HG02885 (cell line): ENCODE measurements around the gene OOEP.
"Not testable (repeated sequence)": the region's sequence is repeated elsewhere in the genome, so short reads cannot be mapped to it uniquely, and the experiment has no call there.

Source experiments
- ATAC-seq: cut with Tn5 transposase; IDR thresholded peaks from one replicate; pipeline ENCODE4 v1.9.1; 2021; ENCODE audit warnings: mild to moderate bottlenecking; ENCODE audit not compliant: unreplicated experiment, poor library complexity

OOEP gene

DNA sequence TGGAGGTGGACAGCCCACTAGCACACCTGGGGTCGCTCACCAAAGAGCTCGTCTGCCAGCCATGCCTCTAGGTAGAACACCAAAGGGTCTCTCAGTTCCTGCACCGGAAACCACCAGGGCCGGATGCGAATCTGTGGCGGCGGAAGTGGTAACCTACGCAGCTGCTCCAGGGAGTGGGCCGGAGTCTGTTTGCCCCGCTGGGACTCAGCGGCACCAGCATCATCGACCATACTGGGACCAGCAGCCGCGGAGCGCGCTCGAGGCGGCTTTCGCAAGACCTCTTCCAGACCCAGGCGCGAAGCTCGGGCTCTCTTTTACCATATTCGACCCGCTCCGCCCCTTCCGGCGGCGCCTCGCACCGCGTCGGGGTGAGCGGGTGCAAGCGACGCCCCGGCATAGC is at the start of gene OOEP:
TSS of gene OOEP (minus strand) at position 335 of the 400 bp plus-strand sequence. CDS start at position 230, 105 bp downstream.
- ATAC-seq, result no peak

DNA sequence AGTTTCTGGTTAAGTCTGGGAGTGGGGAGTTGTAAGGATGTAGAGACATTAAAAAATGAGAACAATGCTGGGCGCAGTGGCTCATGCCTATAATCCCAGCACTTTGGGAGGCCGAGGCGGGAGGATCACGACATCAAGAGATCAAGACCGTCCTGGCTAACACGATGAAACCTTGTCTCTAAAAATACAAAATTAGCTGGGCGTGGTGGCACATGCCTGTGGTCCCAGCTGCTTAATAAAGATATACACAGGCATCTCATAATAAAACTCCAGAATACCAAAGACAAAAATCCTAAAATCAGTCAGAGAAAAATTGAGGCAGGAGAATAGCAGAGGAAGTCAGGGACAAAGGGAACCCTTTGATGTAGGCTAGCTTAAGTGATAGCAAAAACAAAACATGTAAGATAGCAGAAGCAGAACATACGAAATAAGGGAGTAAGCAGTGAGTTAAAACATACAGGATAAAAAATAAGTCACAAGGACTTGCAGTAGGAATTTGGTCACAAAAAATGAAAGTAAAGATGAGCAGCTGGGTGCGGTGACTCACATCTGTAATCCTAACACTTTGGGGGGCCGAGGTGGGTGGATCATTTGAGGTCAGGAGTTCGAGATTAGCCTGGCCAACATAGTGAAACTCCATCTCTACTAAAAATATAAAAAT is 48.5 kb upstream of the OOEP start:
- ATAC-seq, result no peak

DNA sequence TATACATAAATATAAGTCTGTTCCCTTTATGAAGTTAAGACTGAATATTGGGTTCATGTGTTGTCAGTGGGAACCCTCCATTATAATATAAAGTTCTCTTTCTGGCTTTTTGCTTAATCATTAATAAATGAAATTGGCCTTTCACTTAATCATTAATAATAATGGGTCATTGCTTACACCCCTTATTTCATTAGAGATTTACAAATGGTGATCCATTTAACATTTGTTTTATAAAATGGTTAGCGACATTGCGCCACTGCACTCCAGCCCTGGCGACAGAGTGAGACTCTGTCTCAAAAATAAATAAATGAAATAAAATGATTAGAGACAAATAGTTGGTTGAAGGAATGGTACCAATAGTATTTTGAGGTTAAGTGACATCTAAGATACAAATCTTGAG is 43.4 kb upstream of the OOEP start:
- no peak for ATAC-seq

DNA sequence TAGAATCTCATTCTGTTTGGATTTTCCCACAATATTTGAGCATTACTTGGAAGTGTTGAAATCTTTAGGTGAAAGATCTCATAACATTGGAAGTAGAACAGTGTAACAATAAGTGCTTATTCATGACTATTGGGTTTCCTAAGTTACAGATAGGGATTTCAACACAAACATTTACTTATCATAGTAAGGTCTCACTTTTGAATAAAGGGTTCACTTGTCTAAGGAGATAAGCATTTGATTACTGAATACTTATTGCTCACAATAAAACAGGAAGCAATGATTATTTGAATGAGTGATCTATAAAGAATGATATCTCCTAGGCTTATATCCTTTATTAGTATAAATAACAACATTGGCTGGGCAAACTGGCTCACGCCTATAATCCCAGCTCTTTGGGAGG is 39.7 kb upstream of the OOEP start:
- ATAC-seq, result no peak

DNA sequence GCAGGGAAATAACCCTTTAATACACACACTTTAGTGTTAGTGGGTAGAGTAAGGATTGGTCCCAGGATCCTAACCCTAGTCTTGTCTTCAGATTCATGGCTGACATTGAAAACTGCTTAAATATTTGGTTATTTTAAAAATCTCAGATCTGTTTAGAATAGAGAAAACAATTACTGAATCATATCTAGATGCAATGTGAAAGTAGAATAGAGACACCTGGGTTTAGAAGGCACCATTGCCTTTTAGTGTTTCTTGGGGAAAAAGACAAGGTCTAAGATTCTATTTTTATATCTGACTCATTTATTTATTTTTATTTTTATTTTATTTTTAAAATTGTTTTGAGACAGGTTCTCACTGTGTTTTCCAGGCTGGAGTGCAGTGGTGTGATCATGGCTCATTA is 31.0 kb upstream of the OOEP start:
- ATAC-seq, result peak; percentile 49

DNA sequence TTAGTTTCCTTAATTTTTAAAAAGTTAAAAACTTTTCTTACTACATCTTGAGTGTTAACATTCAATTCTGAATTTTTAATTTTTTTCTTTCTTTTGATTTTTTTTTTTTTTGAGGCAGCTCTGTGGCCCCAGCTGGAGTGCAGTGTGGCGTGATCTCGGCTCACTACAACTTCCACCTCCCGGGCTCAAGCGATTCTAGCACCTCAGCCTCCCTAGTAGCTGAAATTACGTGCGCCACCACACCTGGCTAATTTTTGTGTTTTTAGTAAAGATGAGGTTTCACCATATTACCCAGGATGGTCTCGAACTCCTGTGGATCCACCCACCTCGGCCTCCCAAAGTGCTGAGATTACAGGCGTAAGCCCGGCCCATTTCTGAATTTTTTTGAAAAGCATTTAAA is 26.2 kb upstream of the OOEP start:
- no peak for ATAC-seq

DNA sequence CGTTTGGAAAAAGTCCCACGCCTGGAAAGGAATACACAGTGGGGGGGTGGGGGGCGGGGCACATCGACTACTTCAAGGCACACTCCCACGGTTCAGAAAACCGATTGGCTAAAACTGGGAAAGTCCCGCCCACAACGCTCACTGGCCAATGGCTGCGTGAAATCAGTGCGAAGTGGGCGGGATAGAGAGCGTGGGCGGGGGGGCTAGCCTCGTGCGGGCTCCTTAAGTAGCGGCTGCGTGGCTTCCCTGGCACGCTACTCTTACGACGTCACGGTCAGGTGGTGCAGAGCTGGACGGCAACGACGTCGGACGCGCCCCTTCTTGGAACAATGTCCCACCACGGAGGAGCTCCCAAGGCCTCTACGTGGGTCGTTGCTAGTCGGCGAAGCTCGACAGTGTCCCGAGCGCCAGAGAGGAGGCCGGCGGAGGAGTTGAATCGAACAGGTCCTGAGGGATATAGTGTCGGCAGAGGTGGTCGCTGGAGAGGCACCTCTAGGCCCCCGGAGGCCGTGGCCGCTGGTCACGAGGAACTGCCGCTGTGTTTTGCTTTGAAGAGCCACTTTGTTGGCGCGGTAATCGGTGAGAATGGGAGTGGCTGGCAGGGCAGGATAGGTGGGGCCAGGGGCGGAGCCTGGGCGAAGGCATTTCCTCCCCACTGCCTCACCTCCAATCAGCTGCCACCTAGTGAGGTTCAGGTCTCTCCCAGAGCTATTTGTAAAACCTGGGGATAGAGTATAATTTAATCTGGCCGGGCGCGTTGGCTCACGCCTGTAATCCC is 25.1 kb upstream of the OOEP start, which contains the start of gene DDX43:
TSS of gene DDX43 (plus strand) at position 252 of the 778 bp plus-strand sequence. CDS start at position 330, 78 bp downstream.
- ATAC-seq, result no peak

DNA sequence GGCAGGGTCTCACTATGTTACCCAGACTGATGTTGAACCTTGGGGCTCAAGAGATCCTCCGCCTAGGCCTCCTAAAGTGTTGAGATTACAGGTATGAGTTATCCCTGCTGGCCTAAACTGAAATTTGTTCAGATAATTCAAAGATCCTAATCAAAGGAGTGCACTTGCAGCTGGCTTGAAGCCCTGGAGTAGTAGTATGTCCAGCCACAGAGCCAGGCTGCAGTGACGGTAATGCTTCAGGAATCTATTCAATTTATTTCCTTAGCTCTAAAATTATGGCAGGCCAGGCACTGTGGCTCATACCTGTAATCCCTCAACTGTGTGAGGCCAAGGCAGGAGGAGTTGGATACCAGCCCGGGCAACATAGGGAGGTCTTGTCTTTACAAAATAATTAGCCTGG is 23.6 kb upstream of the OOEP start:
- ATAC-seq, result no peak

DNA sequence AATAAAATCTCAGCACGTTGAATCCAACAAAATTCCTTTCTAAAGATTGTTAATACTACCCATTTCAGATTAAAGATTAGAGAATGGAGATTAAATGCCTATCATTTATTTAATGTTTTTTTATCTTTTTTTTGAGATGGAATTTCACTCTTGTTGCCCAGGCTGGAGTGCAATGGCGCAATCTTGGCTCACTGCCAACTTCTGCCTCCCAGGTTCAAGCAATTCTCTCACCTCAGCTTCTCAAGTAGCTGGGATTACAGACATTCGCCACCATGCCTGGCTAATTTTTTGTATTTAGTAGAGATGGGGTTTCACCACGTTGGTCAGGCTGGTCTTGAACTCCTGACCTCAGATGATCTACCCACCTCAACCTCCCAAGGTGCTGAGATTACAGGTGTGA is 22.5 kb upstream of the OOEP start:
- ATAC-seq, result not testable (repeated sequence)

DNA sequence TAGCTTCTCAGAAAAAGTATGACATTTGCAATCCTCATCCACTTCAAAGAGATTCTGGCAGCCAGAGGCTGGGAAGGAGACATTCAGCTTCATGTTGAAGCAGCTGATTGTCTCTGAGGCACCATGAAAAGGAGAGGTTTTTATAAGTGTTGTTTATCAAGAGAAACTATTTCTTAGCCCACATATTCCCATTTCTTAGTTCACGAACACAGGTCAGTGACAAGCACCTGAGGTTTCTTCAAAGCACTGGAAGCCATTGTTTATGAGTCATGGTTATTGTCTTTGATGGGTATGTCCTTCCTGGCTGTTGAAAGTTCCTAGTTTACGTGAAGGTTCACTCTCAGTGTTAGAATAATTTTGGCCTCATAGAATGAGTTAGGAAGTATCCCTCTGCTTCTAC is 22.0 kb upstream of the OOEP start:
- no peak for ATAC-seq

DNA sequence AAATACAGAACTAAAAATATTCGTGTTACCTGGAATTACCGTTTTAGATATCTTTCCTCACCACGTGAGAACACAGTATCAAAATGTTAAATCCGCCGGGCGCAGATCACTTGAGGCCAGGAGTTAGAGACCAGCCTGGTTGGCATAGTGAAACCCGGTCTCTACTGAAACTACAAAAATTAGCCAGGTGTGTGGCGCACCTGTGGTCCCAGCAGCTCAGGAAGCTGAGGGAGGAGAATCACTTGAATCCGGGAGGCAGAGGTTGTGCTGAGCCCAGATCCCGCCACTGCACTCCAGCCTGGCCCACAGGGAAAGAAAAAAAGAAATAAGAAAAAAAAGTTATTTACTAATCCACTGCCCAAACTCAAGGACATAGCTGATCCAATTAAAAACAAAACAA is 20.2 kb upstream of the OOEP start:
- no peak for ATAC-seq

DNA sequence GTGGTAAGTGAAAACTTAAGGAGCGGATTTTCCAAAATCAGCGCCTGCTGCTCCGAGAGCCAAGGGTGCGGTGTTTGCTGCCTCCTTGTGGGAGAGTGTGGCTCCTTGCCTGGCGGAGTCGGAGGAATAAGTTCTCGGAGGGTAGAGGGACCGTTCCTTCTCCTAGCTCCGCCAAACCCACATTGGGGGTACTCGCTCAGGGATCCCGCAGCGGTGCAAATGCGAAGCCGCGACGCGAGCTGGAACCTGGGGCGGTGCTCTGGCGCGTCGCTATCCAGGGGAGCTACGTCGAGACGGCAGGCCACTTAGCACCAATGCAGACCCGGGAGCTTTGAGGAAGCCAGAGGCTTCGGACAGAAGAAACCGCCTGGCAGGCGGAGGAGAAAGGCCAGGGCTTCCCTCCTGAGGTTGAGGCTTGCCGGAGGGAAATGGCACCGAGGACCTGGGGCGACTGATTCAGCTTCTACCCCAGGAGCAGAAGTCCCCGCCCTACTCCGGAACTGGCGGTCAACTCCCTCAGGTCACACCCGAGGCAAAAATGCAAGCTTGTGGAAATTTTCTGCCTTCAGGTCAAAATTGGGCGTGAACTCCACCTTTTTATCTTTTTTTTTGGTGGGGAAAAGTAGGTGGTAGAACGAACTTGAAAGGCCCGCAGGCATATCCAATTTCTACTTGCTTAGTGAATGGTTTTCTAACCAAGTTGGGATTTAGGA is 19.3 kb upstream of the OOEP start:
- ATAC-seq, result peak; percentile 77

DNA sequence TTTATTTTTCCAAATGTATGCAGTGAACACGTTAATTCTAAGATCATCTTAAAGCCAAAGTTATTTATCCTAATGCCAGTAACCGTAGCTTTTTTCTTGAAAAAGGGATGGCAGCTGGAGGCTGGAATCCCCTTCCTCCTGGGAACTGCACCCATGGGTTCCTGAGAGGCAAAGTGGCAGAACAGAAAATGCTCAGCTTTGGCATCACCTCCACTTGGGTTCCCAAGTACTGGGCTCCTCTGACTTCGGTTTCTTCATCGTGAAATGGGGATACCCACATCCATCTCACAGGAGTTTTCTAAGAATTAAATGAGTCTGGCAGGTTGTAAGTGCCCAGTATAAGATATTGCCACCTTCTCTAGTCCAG is 18.7 kb upstream of the OOEP start:
- ATAC-seq, result peak; percentile 19

DNA sequence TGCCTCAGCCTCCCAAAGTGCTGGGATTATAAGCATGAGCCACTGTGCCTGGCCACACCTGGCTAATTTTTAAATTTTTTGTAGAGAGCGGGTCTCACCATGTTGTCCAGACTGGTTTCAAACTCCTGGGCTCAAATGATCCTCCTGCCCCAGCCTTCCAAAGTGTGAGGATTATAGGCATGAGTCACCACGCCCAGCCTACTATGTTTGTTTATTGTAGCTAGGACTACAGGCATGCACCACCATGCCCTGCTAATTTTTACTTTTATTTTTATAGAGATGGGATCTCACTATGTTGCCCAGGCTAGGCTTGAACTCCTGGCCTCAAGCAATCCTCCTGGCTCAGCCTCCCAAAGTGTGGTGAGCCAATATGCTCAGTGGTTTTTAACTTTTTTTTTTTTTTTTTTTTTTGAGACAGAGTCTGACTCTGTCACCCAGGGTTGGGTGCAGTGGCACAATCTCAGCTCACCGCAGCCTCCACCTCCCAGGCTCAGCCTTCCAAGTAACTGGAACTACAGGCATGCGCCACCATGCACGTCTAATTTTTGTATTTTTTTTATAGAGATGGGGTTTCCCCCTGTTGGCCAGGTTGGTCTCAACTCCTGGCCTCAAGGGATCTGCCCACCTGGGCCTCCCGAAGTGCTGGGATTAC is 12.9 kb upstream of the OOEP start:
- no peak for ATAC-seq

DNA sequence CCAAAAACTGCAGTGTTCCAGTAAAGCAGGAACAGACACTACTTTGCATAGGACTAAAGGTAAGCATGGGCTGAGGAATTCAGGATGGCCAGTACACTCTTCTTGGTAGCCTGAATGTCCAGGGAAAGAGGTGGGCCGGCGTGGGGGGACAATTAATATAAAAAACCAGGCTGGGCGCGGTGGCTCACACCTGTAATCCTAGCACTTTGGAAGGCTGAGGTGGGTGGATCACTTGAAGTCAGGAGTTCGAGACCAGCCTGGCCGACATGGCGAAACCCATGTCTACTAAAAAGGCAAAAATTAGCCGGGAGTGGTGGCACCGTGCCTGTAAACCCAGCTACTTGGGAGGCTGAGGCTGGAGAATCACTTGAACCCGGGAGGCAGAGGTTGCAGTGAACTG is 11.8 kb upstream of the OOEP start:
- not testable (repeated sequence) for ATAC-seq

DNA sequence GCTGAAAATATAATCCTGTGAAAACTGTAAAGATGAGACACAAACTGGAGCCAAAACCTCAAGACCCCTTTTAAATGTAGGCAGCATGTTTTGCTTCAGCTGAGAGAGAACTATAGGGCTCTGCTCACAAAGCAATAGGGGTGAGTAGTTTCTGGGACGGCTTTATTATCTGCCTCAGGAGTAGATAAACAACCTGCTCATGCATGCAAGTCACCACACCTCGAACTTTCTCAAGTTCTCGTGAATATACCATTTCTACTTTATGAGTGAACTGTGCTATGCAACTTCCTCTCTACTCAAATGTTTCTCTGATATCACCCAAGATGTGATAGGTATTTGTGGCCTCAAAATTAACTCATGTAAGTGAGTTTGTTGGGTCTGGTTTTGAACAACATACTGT is 7.5 kb upstream of the OOEP start:
- ATAC-seq, result no peak

DNA sequence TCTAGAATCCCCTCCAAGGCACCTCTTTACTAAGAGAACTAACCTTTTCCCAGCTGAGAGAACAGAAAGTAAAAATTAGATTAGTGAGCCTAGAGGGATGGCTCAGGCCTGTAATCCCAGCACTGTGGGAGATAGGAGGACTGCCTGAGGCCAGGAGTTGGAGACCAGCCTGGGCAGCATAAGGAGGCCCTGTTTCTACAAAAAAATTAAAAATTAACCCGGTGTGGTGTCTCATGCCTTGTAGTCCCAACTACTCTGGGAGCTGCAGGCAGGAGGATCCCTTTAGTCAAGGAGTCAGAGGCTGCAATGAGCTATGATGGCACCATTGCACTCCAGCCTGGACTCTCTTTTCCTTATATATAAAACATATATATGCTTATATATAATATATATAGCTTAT is 5.5 kb upstream of the OOEP start:
- no peak for ATAC-seq

DNA sequence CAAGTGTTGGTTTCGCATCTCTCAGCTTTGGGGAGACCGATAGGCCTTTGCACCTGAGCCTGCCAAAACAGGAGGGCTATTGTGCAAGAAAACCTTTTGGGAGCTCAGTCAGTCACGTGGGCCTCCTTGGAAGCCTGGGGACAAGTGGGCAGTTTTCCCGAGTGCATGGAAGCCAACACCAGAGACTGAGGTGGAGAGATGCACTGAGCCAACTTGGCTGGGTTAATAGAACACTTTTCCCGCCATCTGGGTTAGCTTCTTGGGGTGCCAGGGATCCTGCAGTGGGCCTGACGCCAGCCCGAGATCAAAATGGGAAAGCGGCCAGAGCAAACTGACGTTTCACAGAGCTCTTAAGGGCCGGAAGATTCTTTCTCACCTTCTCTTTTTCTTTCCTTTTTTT is 2.8 kb upstream of the OOEP start:
- ATAC-seq, result no peak

DNA sequence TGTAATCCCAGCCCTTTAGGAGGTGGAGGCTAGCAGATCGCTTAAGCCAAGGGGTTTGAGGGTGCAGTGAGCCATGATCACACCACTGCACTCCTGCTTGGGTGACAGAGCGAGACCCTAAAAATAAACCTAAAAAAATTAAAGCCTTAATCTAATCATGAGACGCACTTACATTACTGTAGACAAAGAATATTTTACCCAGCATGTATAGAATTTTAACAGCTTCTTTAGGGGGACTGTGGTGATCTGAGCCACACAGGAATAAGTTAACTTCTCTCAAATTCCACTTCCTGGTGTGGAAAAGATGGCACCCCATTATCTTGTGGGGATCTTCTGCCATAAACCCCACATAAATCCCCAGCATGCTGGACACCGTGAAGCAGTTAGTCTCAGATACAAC is 2.3 kb upstream of the OOEP start:
- no peak for ATAC-seq

DNA sequence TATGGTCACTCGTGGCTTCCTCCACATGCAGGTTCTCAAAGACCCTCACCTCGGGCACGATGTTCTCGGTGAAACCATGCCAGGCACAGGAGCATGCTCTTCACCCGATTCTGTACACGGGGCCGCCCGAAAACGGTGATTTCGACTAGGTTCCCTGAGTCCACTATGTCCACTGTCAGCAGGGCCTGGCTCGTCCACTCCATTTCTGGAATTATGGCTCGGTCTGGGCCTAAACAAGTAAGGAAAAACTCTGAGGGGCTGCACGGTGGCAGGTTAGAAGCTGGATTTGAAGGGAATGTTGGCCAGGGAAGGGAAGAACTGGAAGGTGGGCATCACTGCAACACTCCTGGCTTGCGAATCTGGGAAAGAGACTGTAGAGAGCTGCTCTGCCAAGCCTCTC is 540 bp downstream of the OOEP start:
- ATAC-seq, result no peak

DNA sequence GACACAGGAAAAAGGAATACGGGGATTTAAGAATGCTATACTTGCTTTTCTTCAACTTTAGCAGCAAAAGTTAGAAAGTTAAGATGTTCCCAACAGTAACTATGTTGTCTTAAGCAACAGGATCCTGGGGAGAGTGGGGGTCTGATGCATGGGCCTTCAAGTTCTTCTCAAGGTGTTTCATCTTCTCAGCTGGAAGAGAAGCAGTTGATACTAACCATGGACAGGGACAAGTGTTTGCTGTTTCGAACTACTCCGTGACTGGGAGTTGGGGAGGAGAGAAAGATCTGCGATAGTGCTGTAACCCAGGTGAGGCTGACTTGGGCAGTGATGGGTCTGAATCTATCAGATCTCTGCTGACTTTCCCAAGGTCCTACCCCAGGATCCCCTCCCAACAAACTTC is 1.0 kb downstream of the OOEP start:
- no peak for ATAC-seq
